Measurements from ENCODE around the gene ITIH5. TPM values are rescaled to one million over a fixed set of nuclear protein-coding genes. Genes with fewer than 3 reads are reported as not detected.

Gene ITIH5
- total RNA-seq, 1 donor from 2014 or later: not detected

- TF ChIP-seq CTCF (conservative IDR thresholded peaks at IDR 0.05; ENCODE audit: low read depth, low read length): no peak
- no peak overlapping the region for H3K4me3 ChIP-seq (ENCODE audit: low read depth, low read length)
- no peak for DNase-seq (ENCODE audit: low read depth)
Observed at GRCh38 chr10:7551950-7552716, 114.6 kb downstream of the ITIH5 start.

DNA sequence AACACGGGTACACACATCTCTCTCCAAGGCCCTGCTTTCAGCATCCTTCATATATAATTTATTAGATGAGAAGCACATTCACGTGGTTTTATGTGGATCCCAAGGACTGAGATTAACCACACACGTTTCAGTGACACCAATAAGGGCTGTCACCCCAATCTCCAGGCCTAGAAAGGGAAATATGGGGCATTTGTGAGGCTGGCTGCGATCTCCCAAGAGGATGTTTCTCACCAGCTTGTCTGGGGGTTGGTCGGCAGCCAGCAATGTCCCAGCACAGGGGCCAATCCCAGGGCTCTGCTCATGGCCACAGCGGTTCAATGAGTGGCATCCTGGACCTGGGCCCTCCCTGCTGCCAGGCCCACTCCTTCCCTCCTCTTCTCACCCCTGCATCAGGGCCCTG, 115.5 kb downstream of the ITIH5 start:
- TF ChIP-seq CTCF (conservative IDR thresholded peaks at IDR 0.05; ENCODE audit: low read depth, low read length): no peak
- DNase-seq (ENCODE audit: low read depth): no peak
- H3K4me3 ChIP-seq (ENCODE audit: low read depth, low read length): no peak overlapping the region

DNA sequence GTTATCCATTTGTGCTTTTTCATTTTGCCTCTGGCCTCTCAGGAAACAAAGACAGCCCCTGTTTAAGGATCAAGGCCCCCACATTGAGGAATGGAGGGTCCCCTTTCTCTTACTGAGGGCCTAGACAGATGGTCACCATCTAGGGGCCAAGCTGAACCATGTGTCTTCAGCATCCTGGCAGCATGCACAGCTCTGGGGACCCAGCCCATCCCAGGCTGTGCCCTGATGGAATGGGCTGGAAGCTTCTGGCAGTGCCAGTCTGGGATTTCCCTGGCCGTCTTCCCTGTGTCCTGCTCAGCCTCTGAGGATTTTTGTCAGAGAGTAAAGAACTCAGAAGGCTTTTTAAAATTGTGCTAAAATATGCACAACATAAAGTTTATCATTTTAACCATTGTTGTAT, 116.8 kb downstream of the ITIH5 start:
- DNase-seq (ENCODE audit: low read depth): no peak
- H3K4me3 ChIP-seq (ENCODE audit: low read depth, low read length): no peak overlapping the region
- TF ChIP-seq CTCF (conservative IDR thresholded peaks at IDR 0.05; ENCODE audit: low read depth, low read length): no peak

DNA sequence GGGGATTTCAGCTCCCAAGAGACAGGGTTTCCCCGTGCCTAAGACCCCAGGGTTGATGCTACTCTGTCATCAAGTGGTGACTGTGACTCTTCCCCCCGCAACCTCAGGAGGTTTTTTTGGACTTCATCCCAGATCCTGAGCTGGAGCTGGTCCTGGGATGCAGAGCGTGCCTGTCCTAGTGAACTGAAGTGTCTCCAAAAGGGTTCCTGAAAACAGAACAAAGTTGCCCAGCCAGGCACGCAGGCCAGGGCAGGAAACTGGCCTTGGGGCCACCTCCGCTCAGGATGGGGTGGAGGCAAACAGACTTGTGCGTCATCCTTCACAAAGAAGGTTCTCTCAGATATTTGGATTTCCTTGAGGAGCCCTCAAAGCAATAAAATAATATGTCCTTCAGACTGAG, 118.9 kb downstream of the ITIH5 start:
- TF ChIP-seq CTCF (conservative IDR thresholded peaks at IDR 0.05; ENCODE audit: low read depth, low read length): no peak
- DNase-seq (ENCODE audit: low read depth): no peak
- no peak overlapping the region for H3K4me3 ChIP-seq (ENCODE audit: low read depth, low read length)

- DNase-seq (ENCODE audit: low read depth): no peak
- TF ChIP-seq CTCF (conservative IDR thresholded peaks at IDR 0.05; ENCODE audit: low read depth, low read length): no peak
- no peak overlapping the region for H3K4me3 ChIP-seq (ENCODE audit: low read depth, low read length)
Observed at GRCh38 chr10:7547206-7547605, 119.6 kb downstream of the ITIH5 start.

- H3K4me3 ChIP-seq (ENCODE audit: low read depth, low read length): no peak overlapping the region
- no peak for TF ChIP-seq CTCF (conservative IDR thresholded peaks at IDR 0.05; ENCODE audit: low read depth, low read length)
- no peak for DNase-seq (ENCODE audit: low read depth)
Observed at GRCh38 chr10:7546385-7546967, 120.3 kb downstream of the ITIH5 start.

- H3K4me3 ChIP-seq (ENCODE audit: low read depth, low read length): no peak overlapping the region
- DNase-seq (ENCODE audit: low read depth): no peak
- TF ChIP-seq CTCF (conservative IDR thresholded peaks at IDR 0.05; ENCODE audit: low read depth, low read length): no peak
Observed at GRCh38 chr10:7545792-7546191, 121.0 kb downstream of the ITIH5 start.
